Measurements from ENCODE around the gene SPINDOC.

GRCh38 chr11:63845303-63845702, 32.0 kb downstream of the SPINDOC start:
- no peak for TF ChIP-seq CTCF (IDR thresholded peaks at IDR 0.05; ENCODE audit: low read depth, low read length)
- no peak for TF ChIP-seq POLR2A (IDR thresholded peaks at IDR 0.05; ENCODE audit: extremely low read depth, insufficient read length)

Measured in NB4 (cell line).